ENCODE data around the gene BTNL9.
"Not testable (repeated sequence)": the region's sequence is repeated elsewhere in the genome, so short reads cannot be mapped to it uniquely, and the experiment has no call there.

- TF ChIP-seq EZH2 (IDR thresholded peaks at IDR 0.05; ENCODE audit: low read length); CTCF (optimal IDR thresholded peaks at IDR 0.05 in 1 of 3, IDR thresholded peaks at IDR 0.05 in 1 of 3, conservative IDR thresholded peaks at IDR 0.05 in 1 of 3; ENCODE audit: extremely low read depth in 1 of 3, insufficient read depth in 2 of 3, low read length in 3 of 3): not testable (repeated sequence)
Observed at GRCh38 chr5:181097383-181097753, 57.3 kb downstream of the BTNL9 start.
